ENCODE data around the gene TXNIP. TPM values are rescaled to one million over a fixed set of nuclear protein-coding genes. Genes with fewer than 3 reads are reported as not detected.

The TXNIP gene
- polyA plus RNA-seq, 1 of the 3 experiments (the other 2 are of a cell fraction): 44.6 TPM

DNA sequence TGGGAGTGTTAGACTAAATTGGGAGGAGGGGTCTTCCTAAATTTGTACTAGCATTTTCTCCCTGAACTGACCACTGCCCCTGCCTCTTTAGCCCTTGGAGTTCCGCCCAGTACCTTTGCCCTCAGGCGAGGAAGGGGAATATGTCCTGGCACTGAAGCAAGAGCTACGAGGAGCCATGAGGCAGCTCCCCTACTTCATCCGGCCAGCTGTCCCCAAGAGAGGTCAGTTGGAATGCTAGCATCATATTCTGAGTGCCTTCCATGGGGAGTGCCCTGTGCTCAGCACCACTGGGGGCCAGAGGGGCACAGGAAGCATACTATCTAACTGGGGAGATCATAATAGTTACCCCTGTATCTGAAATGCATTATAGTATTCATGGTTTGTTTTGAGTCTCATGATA lies 21.2 kb downstream of the TXNIP start:
- no peaks in the 10 kb centered on the region for H3K79me2 ChIP-seq (ENCODE audit: insufficient read depth)
- H3K36me3 ChIP-seq (replicated peaks in 1 of 2; ENCODE audit: control insufficient read depth in 1 of 2, insufficient read depth in 2 of 2, low read length in 1 of 2): peaks cover 0 to 5% of the 10 kb centered on the region in 2 experiments
- H3K27me3 ChIP-seq (ENCODE audit: insufficient read depth): no peaks in the 10 kb centered on the region
- no peak overlapping the region for H2AFZ ChIP-seq (ENCODE audit: low read depth)
- no peaks in the 10 kb centered on the region for H4K20me1 ChIP-seq (ENCODE audit: insufficient read depth)
- no peaks in the 10 kb centered on the region for H3K9me2 ChIP-seq
- H3K4me1 ChIP-seq (ENCODE audit: control insufficient read depth in 1 of 2, insufficient read depth in 2 of 2, low read depth in 1 of 2, low read length in 1 of 2): peaks cover 21 to 23% of the 10 kb centered on the region in 2 experiments
- no peak overlapping the region for H3K4me2 ChIP-seq
- H3K27ac ChIP-seq (ENCODE audit: low read depth in 2 of 2, low read length in 1 of 2): no peak overlapping the region
- CTCF ChIA-PET: interaction anchor here (6.4 to 8.2 kb wide), 2 partner anchors 14 to 34 kb away, joined by 99 to 187 read pairs; no protein-coding TSS in a partner anchor
- POLR2A ChIA-PET: no interaction called here
- H3K4me3 ChIP-seq (ENCODE audit: low read depth in 2 of 2, low read length in 1 of 2): no peak overlapping the region
- no peaks in the 10 kb centered on the region for H3K9me3 ChIP-seq
- 94% methylated on average over 4 of the region's 4 CpGs for WGBS (ENCODE audit: low lambda C conversion rate)
- no peak for DNase-seq
- H3F3A ChIP-seq (replicated peaks; ENCODE audit: insufficient read depth): peaks cover 20% of the 10 kb centered on the region
- H3K9ac ChIP-seq: no peak overlapping the region
- TF ChIP-seq TAF1 (IDR thresholded peaks at IDR 0.05; ENCODE audit: borderline replicate concordance, low read depth, low read length) (no peak), TEAD4 (IDR thresholded peaks at IDR 0.05; ENCODE audit: borderline replicate concordance, insufficient read depth) (no peak), USF1 (IDR thresholded peaks at IDR 0.05; ENCODE audit: borderline replicate concordance, low read depth) (no peak), MEF2A (IDR thresholded peaks at IDR 0.05; ENCODE audit: borderline replicate concordance, low read depth) (no peak), TCF12 (IDR thresholded peaks at IDR 0.05) (no peak)

GRCh38 chr1:145974721-145975120 lies 21.7 kb downstream of the TXNIP start:
- no peak overlapping the region for H2AFZ ChIP-seq (ENCODE audit: low read depth)
- no peaks in the 10 kb centered on the region for H3K9me2 ChIP-seq
- no peak for TF ChIP-seq EP300 (IDR thresholded peaks at IDR 0.05; ENCODE audit: borderline replicate concordance in 1 of 2, low read depth in 1 of 2, low read length in 1 of 2)
- peaks cover 0 to 5% of the 10 kb centered on the region in 2 experiments for H3K36me3 ChIP-seq (replicated peaks in 1 of 2; ENCODE audit: control insufficient read depth in 1 of 2, insufficient read depth in 2 of 2, low read length in 1 of 2)
- WGBS (ENCODE audit: low lambda C conversion rate): 86% methylated on average over 7 of the region's 7 CpGs
- no peak overlapping the region for H3K4me2 ChIP-seq
- POLR2A ChIA-PET: no interaction called here
- H3K4me3 ChIP-seq (ENCODE audit: low read depth in 2 of 2, low read length in 1 of 2): no peak overlapping the region
- no peaks in the 10 kb centered on the region for H3K27me3 ChIP-seq (ENCODE audit: insufficient read depth)
- CTCF ChIA-PET: interaction anchor here (6.4 to 8.2 kb wide), 2 partner anchors 15 to 34 kb away, joined by 99 to 187 read pairs; no protein-coding TSS in a partner anchor
- no peaks in the 10 kb centered on the region for H3K79me2 ChIP-seq (ENCODE audit: insufficient read depth)
- H3K9ac ChIP-seq: no peak overlapping the region
- H3K27ac ChIP-seq (ENCODE audit: low read depth in 2 of 2, low read length in 1 of 2): no peak overlapping the region
- H3K9me3 ChIP-seq: no peaks in the 10 kb centered on the region
- H4K20me1 ChIP-seq (ENCODE audit: insufficient read depth): no peaks in the 10 kb centered on the region
- H3F3A ChIP-seq (replicated peaks; ENCODE audit: insufficient read depth): peaks cover 15% of the 10 kb centered on the region
- H3K4me1 ChIP-seq (ENCODE audit: control insufficient read depth in 1 of 2, insufficient read depth in 2 of 2, low read depth in 1 of 2, low read length in 1 of 2): peaks cover 16 to 19% of the 10 kb centered on the region in 2 experiments
- no peak for DNase-seq

DNA sequence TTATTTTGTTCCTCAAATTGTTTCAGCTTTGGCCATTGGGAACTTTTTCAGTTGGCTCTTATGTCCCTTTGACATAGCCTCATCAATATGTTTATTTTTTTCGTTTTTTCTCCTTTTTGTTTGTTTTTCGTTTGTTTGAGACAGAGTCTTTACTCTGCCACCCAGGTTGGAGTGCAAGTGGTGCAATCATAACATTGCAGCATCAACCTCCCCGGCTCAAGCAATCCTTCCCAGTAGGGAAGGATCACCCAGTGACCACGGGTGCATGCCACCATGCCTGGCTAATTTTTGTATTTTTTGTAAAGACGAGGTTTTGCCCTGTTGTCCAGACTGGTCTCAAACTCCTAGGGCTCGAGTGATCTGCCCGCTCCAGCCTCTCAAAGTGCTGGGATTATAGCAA lies 23.8 kb downstream of the TXNIP start:
- no peaks in the 10 kb centered on the region for H3K9me3 ChIP-seq
- H3K79me2 ChIP-seq (ENCODE audit: insufficient read depth): no peaks in the 10 kb centered on the region
- no peak overlapping the region for H2AFZ ChIP-seq (ENCODE audit: low read depth)
- DNase-seq: no peak
- H3K27me3 ChIP-seq (ENCODE audit: insufficient read depth): no peaks in the 10 kb centered on the region
- no peak overlapping the region for H3K4me3 ChIP-seq (ENCODE audit: low read depth in 2 of 2, low read length in 1 of 2)
- no peaks in the 10 kb centered on the region for H4K20me1 ChIP-seq (ENCODE audit: insufficient read depth)
- no peak overlapping the region for H3K27ac ChIP-seq (ENCODE audit: low read depth in 2 of 2, low read length in 1 of 2)
- CTCF ChIA-PET: interaction anchor here (0.8 to 1.4 kb wide), 3 partner anchors 35 to 127 kb away, joined by 3 to 6 read pairs (median 3); partner anchors contain the start of gene NUDT17
- no peak overlapping the region for H3K9ac ChIP-seq
- WGBS (ENCODE audit: low lambda C conversion rate): 74% methylated on average over 7 of the region's 7 CpGs
- TF ChIP-seq PBX3 (IDR thresholded peaks at IDR 0.05) (no peak), YY1 (IDR thresholded peaks at IDR 0.05; ENCODE audit: low read depth) (no peak), FOXM1 (IDR thresholded peaks at IDR 0.05; ENCODE audit: low read depth) (no peak), MAX (IDR thresholded peaks at IDR 0.05; ENCODE audit: low read depth) (no peak), POLR2AphosphoS5 (IDR thresholded peaks at IDR 0.05; ENCODE audit: low read depth, low read length) (no peak), USF1 (IDR thresholded peaks at IDR 0.05; ENCODE audit: borderline replicate concordance, low read depth) (no peak), NFIC (IDR thresholded peaks at IDR 0.05; ENCODE audit: borderline replicate concordance) (no peak), RFX5 (IDR thresholded peaks at IDR 0.05; ENCODE audit: low read length) (no peak), RCOR1 (IDR thresholded peaks at IDR 0.05; ENCODE audit: low read length) (no peak), MEF2A (IDR thresholded peaks at IDR 0.05; ENCODE audit: borderline replicate concordance, low read depth) (no peak), JUND (IDR thresholded peaks at IDR 0.05) (no peak), SIN3A (IDR thresholded peaks at IDR 0.05; ENCODE audit: borderline replicate concordance, low read depth, low read length) (no peak), TEAD4 (IDR thresholded peaks at IDR 0.05; ENCODE audit: borderline replicate concordance, insufficient read depth) (no peak), EZH2phosphoT487 (IDR thresholded peaks at IDR 0.05; ENCODE audit: borderline replicate concordance, low read depth) (no peak)
- peaks cover 0 to under 1% of the 10 kb centered on the region in 2 experiments for H3K36me3 ChIP-seq (replicated peaks in 1 of 2; ENCODE audit: control insufficient read depth in 1 of 2, insufficient read depth in 2 of 2, low read length in 1 of 2)
- no peaks in the 10 kb centered on the region for H3K9me2 ChIP-seq
- POLR2A ChIA-PET: no interaction called here
- H3K4me2 ChIP-seq: no peak overlapping the region
- H3F3A ChIP-seq (replicated peaks; ENCODE audit: insufficient read depth): peaks cover 10% of the 10 kb centered on the region
- peaks cover 0 to 2% of the 10 kb centered on the region in 2 experiments; a peak in 1 of 4 replicates for H3K4me1 ChIP-seq (ENCODE audit: control insufficient read depth in 1 of 2, insufficient read depth in 2 of 2, low read depth in 1 of 2, low read length in 1 of 2)
